GDM1 (cell line): Measurements from ENCODE around the gene RAB7A.

ENCODE experiments used
- DNase-seq: peaks from one replicate; lab custom pipeline; 2025; lab: John Stamatoyannopoulos, UW

The RAB7A gene

GRCh38 chr3:128788268-128788869 lies 62.4 kb downstream of the RAB7A start:
- no peak for DNase-seq

- DNase-seq: peak; percentile 5
Observed at GRCh38 chr3:128794067-128794768, 68.2 kb downstream of the RAB7A start.

- peak; percentile 39 for DNase-seq
Observed at GRCh38 chr3:128794770-128795649, 69.0 kb downstream of the RAB7A start.

GRCh38 chr3:128799653-128800052 lies 73.7 kb downstream of the RAB7A start:
- no peak for DNase-seq

- DNase-seq: no peak
Observed at GRCh38 chr3:128800241-128801187, 74.5 kb downstream of the RAB7A start.

GRCh38 chr3:128801779-128802380 lies 75.9 kb downstream of the RAB7A start:
- DNase-seq: no peak

- DNase-seq: no peak
Observed at GRCh38 chr3:128803307-128803706, 77.3 kb downstream of the RAB7A start.

- DNase-seq: peak; percentile 42
Observed at GRCh38 chr3:128804017-128804810, 78.2 kb downstream of the RAB7A start.

- DNase-seq: no peak
Observed at GRCh38 chr3:128804811-128805155, 78.8 kb downstream of the RAB7A start.

- DNase-seq: no peak
Observed at GRCh38 chr3:128805772-128806171, 79.8 kb downstream of the RAB7A start.

- DNase-seq: no peak
Observed at GRCh38 chr3:128806588-128806987, 80.6 kb downstream of the RAB7A start.

GRCh38 chr3:128807186-128807830 lies 81.3 kb downstream of the RAB7A start:
- DNase-seq: no peak

- DNase-seq: no peak
Observed at GRCh38 chr3:128808672-128809071, 82.7 kb downstream of the RAB7A start.

GRCh38 chr3:128813097-128813496 lies 87.1 kb downstream of the RAB7A start:
- DNase-seq: no peak

GRCh38 chr3:128814060-128814459 lies 88.1 kb downstream of the RAB7A start:
- no peak for DNase-seq

GRCh38 chr3:128814519-128815317 lies 88.7 kb downstream of the RAB7A start:
- DNase-seq: no peak

- DNase-seq: no peak
Observed at GRCh38 chr3:128815318-128816064, 89.5 kb downstream of the RAB7A start.

- no peak for DNase-seq
Observed at GRCh38 chr3:128818186-128818787, 92.3 kb downstream of the RAB7A start.
